Astrocyte (in vitro differentiated cells and primary cell): Measurements from ENCODE around the gene ALAD. TPM values are rescaled to one million over a fixed set of nuclear protein-coding genes. Genes with fewer than 3 reads are reported as not detected.

Experiments used
- DNase-seq: peaks from one replicate; pipeline ENCODE4 v3.0.0-alpha.2; 2010; ENCODE audit warnings: low read depth
- FAIRE-seq: peaks from 2 replicates; lab custom pipeline; 2011; peaks lifted over from hg19 to GRCh38; lab: Jason Lieb, UNC
- H2AFZ ChIP-seq: 2 replicates; pipeline ENCODE4 v1.6.0; 2012; ENCODE audit warnings: low read depth, low read length, inconsistent platforms
- H3K27ac ChIP-seq: 2 replicates; pipeline ENCODE4 v1.5.1; 2011; ENCODE audit warnings: low read depth, low read length, inconsistent platforms
- H3K27me3 ChIP-seq: 2 replicates; pipeline ENCODE4 v1.6.0; 2011; ENCODE audit warnings: low read length, inconsistent platforms; ENCODE audit not compliant: insufficient read depth
- H3K36me3 ChIP-seq: 2 replicates; pipeline ENCODE4 v1.5.1; 2011; ENCODE audit warnings: low read length, inconsistent platforms; ENCODE audit not compliant: insufficient read depth
- H3K4me1 ChIP-seq: 2 replicates; pipeline ENCODE4 v1.5.1; 2011; ENCODE audit warnings: low read length, inconsistent platforms; ENCODE audit not compliant: insufficient read depth
- H3K4me2 ChIP-seq: 2 replicates; pipeline ENCODE4 v1.6.0; 2012; ENCODE audit warnings: low read length, inconsistent platforms
- H3K4me3 ChIP-seq: 2 replicates; pipeline ENCODE4 v1.5.1; 2011; ENCODE audit warnings: low read depth, mild to moderate bottlenecking, low read length, inconsistent platforms; ENCODE audit not compliant: insufficient read depth
- H3K79me2 ChIP-seq: 2 replicates; pipeline ENCODE4 v1.6.0; 2012; ENCODE audit warnings: mild to moderate bottlenecking, low read length, inconsistent platforms; ENCODE audit not compliant: insufficient read depth
- H3K9ac ChIP-seq: 2 replicates; pipeline ENCODE4 v1.6.0; 2012; ENCODE audit warnings: mild to moderate bottlenecking, low read length, inconsistent platforms
- H3K9me3 ChIP-seq: 2 replicates; pipeline ENCODE4 v1.5.1; 2012; ENCODE audit warnings: low read depth, mild to moderate bottlenecking, low read length, inconsistent platforms; ENCODE audit not compliant: insufficient read depth
- H4K20me1 ChIP-seq: 2 replicates; pipeline ENCODE4 v1.6.0; 2012; ENCODE audit warnings: low read length, inconsistent platforms; ENCODE audit not compliant: insufficient read depth
- H3K27ac Mint-ChIP-seq: one replicate; pipeline ENCODE4 v1.8.0; 2021; ENCODE audit warnings: mild to moderate bottlenecking, mixed read lengths; ENCODE audit not compliant: unreplicated experiment
- H3K27me3 Mint-ChIP-seq: one replicate; pipeline ENCODE4 v1.8.0; 2021; ENCODE audit warnings: low read depth, mixed read lengths; ENCODE audit not compliant: unreplicated experiment
- H3K36me3 Mint-ChIP-seq: one replicate; pipeline ENCODE4 v1.8.0; 2021; ENCODE audit warnings: low read depth, mixed read lengths; ENCODE audit not compliant: unreplicated experiment
- H3K4me1 Mint-ChIP-seq: one replicate; pipeline ENCODE4 v1.8.0; 2021; ENCODE audit warnings: low read depth, mixed read lengths; ENCODE audit not compliant: unreplicated experiment
- H3K4me3 Mint-ChIP-seq: one replicate; pipeline ENCODE4 v1.8.0; 2021; ENCODE audit warnings: mild to moderate bottlenecking, moderate library complexity, mixed read lengths; ENCODE audit not compliant: unreplicated experiment
- H3K9me3 Mint-ChIP-seq: one replicate; pipeline ENCODE4 v1.8.0; 2021; ENCODE audit warnings: mild to moderate bottlenecking, mixed read lengths; ENCODE audit not compliant: unreplicated experiment
- CTCF ChIP-seq: IDR thresholded peaks from 2 replicates; pipeline ENCODE4 v1.5.1; 2011; ENCODE audit warnings: low read depth, mild to moderate bottlenecking, inconsistent platforms, low read length, moderate library complexity; ENCODE audit not compliant: insufficient read depth
- EZH2 ChIP-seq: IDR thresholded peaks from 2 replicates; pipeline ENCODE4 v1.6.1; 2012; ENCODE audit warnings: mild to moderate bottlenecking, low read length, inconsistent platforms; ENCODE audit not compliant: insufficient read depth
- total RNA-seq: library from RNA; stranded (reverse); gene quantifications from 2 replicates; pipeline ENCODE4 v1.2.1, GENCODE V29; 2021

ALAD gene
- total RNA-seq, 1 donor from 2014 or later, result 20.7 TPM

GRCh38 chr9:113373676-113374392 is 27.2 kb downstream of the ALAD start:
- no peaks in the 10 kb centered on the region for H3K9me3 Mint-ChIP-seq
- FAIRE-seq (no peak), DNase-seq (no peak)
- no peak overlapping the region for H3K9ac ChIP-seq
- peaks cover 6% of the 10 kb centered on the region for H3K4me1 Mint-ChIP-seq
- TF ChIP-seq EZH2, result no peak
- TF ChIP-seq CTCF, result no peak
- H3K36me3 ChIP-seq, result no peaks in the 10 kb centered on the region
- no peak overlapping the region for H2AFZ ChIP-seq
- peaks cover 6% of the 10 kb centered on the region for H3K4me1 ChIP-seq
- no peaks in the 10 kb centered on the region for H3K27me3 Mint-ChIP-seq
- H3K27ac Mint-ChIP-seq, result no peak overlapping the region
- H3K4me2 ChIP-seq, result no peak overlapping the region
- no peak overlapping the region for H3K4me3 Mint-ChIP-seq
- no peaks in the 10 kb centered on the region for H3K79me2 ChIP-seq
- H4K20me1 ChIP-seq, result peaks cover 11% of the 10 kb centered on the region
- no peaks in the 10 kb centered on the region for H3K27me3 ChIP-seq
- H3K27ac ChIP-seq, result no peak overlapping the region
- H3K36me3 Mint-ChIP-seq, result no peaks in the 10 kb centered on the region
- no peaks in the 10 kb centered on the region for H3K9me3 ChIP-seq
- no peak overlapping the region for H3K4me3 ChIP-seq

GRCh38 chr9:113373256-113373655 is 27.8 kb downstream of the ALAD start:
- no peak overlapping the region for H3K4me3 ChIP-seq
- H3K9ac ChIP-seq, result no peak overlapping the region
- no peak overlapping the region for H3K4me3 Mint-ChIP-seq
- no peaks in the 10 kb centered on the region for H3K36me3 ChIP-seq
- H3K79me2 ChIP-seq, result no peaks in the 10 kb centered on the region
- H3K27me3 ChIP-seq, result no peaks in the 10 kb centered on the region
- DNase-seq (no peak), FAIRE-seq (no peak)
- no peak overlapping the region for H3K4me2 ChIP-seq
- H3K27ac ChIP-seq, result no peak overlapping the region
- H3K27ac Mint-ChIP-seq, result no peak overlapping the region
- H3K27me3 Mint-ChIP-seq, result peaks cover 2% of the 10 kb centered on the region
- H4K20me1 ChIP-seq, result peaks cover 11% of the 10 kb centered on the region
- H3K4me1 Mint-ChIP-seq, result peaks cover 6% of the 10 kb centered on the region
- H3K9me3 Mint-ChIP-seq, result no peaks in the 10 kb centered on the region
- peaks cover 6% of the 10 kb centered on the region for H3K4me1 ChIP-seq
- TF ChIP-seq CTCF (no peak), EZH2 (no peak)
- H3K9me3 ChIP-seq, result no peaks in the 10 kb centered on the region
- no peaks in the 10 kb centered on the region for H3K36me3 Mint-ChIP-seq
- H2AFZ ChIP-seq, result no peak overlapping the region

- FAIRE-seq, result no peak
- H3K4me2 ChIP-seq, result no peak overlapping the region
- DNase-seq, result no peak
- peaks cover 6% of the 10 kb centered on the region for H3K4me1 Mint-ChIP-seq
- no peak overlapping the region for H2AFZ ChIP-seq
- H3K36me3 Mint-ChIP-seq, result no peaks in the 10 kb centered on the region
- H3K4me1 ChIP-seq, result peaks cover 6% of the 10 kb centered on the region
- H3K4me3 Mint-ChIP-seq, result no peak overlapping the region
- no peak overlapping the region for H3K27ac ChIP-seq
- peaks cover 11% of the 10 kb centered on the region for H4K20me1 ChIP-seq
- no peak overlapping the region for H3K9ac ChIP-seq
- no peaks in the 10 kb centered on the region for H3K9me3 Mint-ChIP-seq
- H3K36me3 ChIP-seq, result no peaks in the 10 kb centered on the region
- no peaks in the 10 kb centered on the region for H3K9me3 ChIP-seq
- H3K79me2 ChIP-seq, result no peaks in the 10 kb centered on the region
- H3K4me3 ChIP-seq, result no peak overlapping the region
- TF ChIP-seq EZH2 (no peak), CTCF (no peak)
- H3K27me3 Mint-ChIP-seq, result peaks cover 5% of the 10 kb centered on the region
- no peaks in the 10 kb centered on the region for H3K27me3 ChIP-seq
- no peak overlapping the region for H3K27ac Mint-ChIP-seq
These were observed 29.0 kb downstream of the ALAD start for GRCh38 chr9:113372059-113372458.
